Fibroblast of lung (primary cell): ENCODE data around the gene CDKN1A.

Experiments used
- EZH2 ChIP-seq: IDR thresholded peaks from 2 replicates; pipeline ENCODE4 v1.5.1; 2012; ENCODE audit warnings: low read length, control low read depth, mild to moderate bottlenecking; ENCODE audit errors: missing control alignments
- TF ChIP-seq, protein P1 (sequence below), 2 donors: IDR thresholded peaks in 1 of 2; conservative IDR thresholded peaks in 1 of 2; 1 replicate in 1 of 2; 2 replicates in 1 of 2; pipeline ENCODE4 v1.5.1; 2011 to 2012; ENCODE audit warnings: low read length in 2 of 2, control low read depth in 1 of 2, inconsistent platforms in 1 of 2, low read depth in 1 of 2, mild to moderate bottlenecking in 1 of 2

DNA sequence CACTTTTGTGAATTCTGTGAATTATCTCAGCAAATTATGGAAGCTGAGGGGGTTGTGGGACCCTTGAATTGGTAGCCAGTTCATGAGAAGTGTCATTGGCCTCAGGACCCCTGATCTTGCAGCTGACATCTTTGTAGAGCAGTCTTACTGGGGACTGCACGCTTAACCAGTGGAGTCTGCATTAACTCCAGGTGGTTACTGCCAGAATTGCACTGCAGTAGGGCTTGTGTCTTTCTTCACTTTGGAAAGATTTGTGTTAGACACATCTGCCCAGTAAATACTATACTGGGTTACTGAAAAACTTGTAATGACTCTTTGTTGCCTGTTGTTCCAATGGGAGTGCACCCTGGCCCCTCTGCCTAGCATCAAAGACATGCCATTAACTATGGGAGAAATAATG, 21.2 kb upstream of the CDKN1A start:
- TF ChIP-seq, protein P1, sequence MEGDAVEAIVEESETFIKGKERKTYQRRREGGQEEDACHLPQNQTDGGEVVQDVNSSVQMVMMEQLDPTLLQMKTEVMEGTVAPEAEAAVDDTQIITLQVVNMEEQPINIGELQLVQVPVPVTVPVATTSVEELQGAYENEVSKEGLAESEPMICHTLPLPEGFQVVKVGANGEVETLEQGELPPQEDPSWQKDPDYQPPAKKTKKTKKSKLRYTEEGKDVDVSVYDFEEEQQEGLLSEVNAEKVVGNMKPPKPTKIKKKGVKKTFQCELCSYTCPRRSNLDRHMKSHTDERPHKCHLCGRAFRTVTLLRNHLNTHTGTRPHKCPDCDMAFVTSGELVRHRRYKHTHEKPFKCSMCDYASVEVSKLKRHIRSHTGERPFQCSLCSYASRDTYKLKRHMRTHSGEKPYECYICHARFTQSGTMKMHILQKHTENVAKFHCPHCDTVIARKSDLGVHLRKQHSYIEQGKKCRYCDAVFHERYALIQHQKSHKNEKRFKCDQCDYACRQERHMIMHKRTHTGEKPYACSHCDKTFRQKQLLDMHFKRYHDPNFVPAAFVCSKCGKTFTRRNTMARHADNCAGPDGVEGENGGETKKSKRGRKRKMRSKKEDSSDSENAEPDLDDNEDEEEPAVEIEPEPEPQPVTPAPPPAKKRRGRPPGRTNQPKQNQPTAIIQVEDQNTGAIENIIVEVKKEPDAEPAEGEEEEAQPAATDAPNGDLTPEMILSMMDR (conservative IDR thresholded peaks at IDR 0.05 in 1 of 2, IDR thresholded peaks at IDR 0.05 in 1 of 2; ENCODE audit: low read depth in 1 of 2, low read length in 2 of 2), result no peak
- no peak for TF ChIP-seq EZH2
